GM12878 (cell line): ENCODE results near the gene APBA3.

Source experiments
- ATF2 ChIP-seq: IDR thresholded peaks from 2 replicates; pipeline ENCODE4 v1.6.1; 2012; ENCODE audit warnings: low read length, inconsistent platforms
- CREB1 ChIP-seq: IDR thresholded peaks from 2 replicates; pipeline ENCODE4 v1.6.1; 2012; ENCODE audit warnings: low read depth, mild to moderate bottlenecking, inconsistent platforms
- CTCF ChIP-seq, 3 experiments: IDR thresholded peaks in 2 of 3; conservative IDR thresholded peaks in 1 of 3; 2 replicates each; pipeline ENCODE4 v1.5.1; 2011; ENCODE audit warnings: low read depth in 3 of 3, low read length in 3 of 3, mild to moderate bottlenecking in 3 of 3, control low read depth in 2 of 3, moderate library complexity in 2 of 3, inconsistent platforms in 1 of 3, mixed read lengths in 1 of 3; ENCODE audit not compliant: control insufficient read depth in 2 of 3, insufficient read depth in 1 of 3; ENCODE audit errors: extremely low read depth in 1 of 3
- E2F4 ChIP-seq: IDR thresholded peaks from 2 replicates; pipeline ENCODE4 v1.6.1; 2012; ENCODE audit warnings: low read depth, low read length, improper control_type of control experiment
- EGR1 ChIP-seq, 2 experiments: IDR thresholded peaks; 1 replicate in 1 of 2; 2 replicates in 1 of 2; pipeline ENCODE4 v1.6.1; 2011 to 2012; ENCODE audit warnings: low read depth in 2 of 2, low read length in 2 of 2, borderline replicate concordance in 1 of 2, mild to moderate bottlenecking in 1 of 2, moderate library complexity in 1 of 2
- EP300 ChIP-seq, 2 experiments: fragments of 150-350 bp in 1 of 2; IDR thresholded peaks; 2 replicates each; pipeline ENCODE4 v1.6.1; 2011 to 2012; ENCODE audit warnings: low read depth in 2 of 2, low read length in 2 of 2, borderline replicate concordance in 1 of 2, improper control_type of control experiment in 1 of 2, inconsistent platforms in 1 of 2; ENCODE audit not compliant: control insufficient read depth in 1 of 2
- EZH2 ChIP-seq: IDR thresholded peaks from 2 replicates; pipeline ENCODE4 v1.6.1; 2012; ENCODE audit warnings: low read depth, mild to moderate bottlenecking, control low read depth, inconsistent platforms, low read length, borderline replicate concordance; ENCODE audit not compliant: control insufficient read depth
- RAD21 ChIP-seq: IDR thresholded peaks from 2 replicates; pipeline ENCODE4 v1.6.1; 2011; ENCODE audit warnings: mild to moderate bottlenecking, low read depth, low read length, moderate library complexity; ENCODE audit not compliant: insufficient read depth
- RCOR1 ChIP-seq: conservative IDR thresholded peaks from 2 replicates; pipeline ENCODE4 v1.6.1; 2012; ENCODE audit warnings: low read depth, low read length, improper control_type of control experiment
- RFX5 ChIP-seq: IDR thresholded peaks from 2 replicates; pipeline ENCODE4 v1.6.1; 2011; ENCODE audit warnings: low read depth, low read length, improper control_type of control experiment
- TCF12 ChIP-seq: IDR thresholded peaks from 2 replicates; pipeline ENCODE4 v1.6.1; 2011; ENCODE audit warnings: low read depth, mild to moderate bottlenecking, low read length
- YBX1 ChIP-seq: fragments of 450-650 bp; IDR thresholded peaks from 2 replicates; pipeline ENCODE4 v1.6.1; 2016; ENCODE audit warnings: antibody characterized with exemption
- ZNF622 ChIP-seq: fragments of 450-650 bp; IDR thresholded peaks from 2 replicates; pipeline ENCODE4 v1.6.1; 2017; ENCODE audit warnings: mild to moderate bottlenecking, inconsistent platforms
- ZSCAN29 ChIP-seq: fragments of 450-650 bp; IDR thresholded peaks from 2 replicates; pipeline ENCODE4 v1.6.1; 2017; ENCODE audit warnings: mild to moderate bottlenecking, moderate library complexity

DNA sequence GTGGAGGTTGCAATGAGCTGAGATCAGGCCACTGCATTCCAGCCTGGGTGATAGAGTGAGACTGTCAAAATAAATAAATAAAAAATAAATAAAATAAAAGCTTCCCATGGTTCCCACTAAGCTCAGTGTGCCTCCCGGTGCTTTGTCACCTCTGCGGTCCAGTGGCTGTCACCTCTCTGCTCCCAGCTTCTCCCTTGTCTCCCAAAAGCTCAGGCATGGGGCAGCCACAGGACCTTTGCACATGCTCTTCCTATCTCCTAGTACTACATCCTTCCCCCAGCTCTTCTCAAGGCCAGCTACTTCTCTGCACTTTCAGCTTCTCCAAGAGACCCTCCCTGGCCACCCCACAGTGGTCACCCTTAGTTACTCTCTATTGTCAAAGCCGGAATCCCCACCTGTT is 32.3 kb upstream of the APBA3 start:
- TF ChIP-seq CTCF (IDR thresholded peaks at IDR 0.05 in 2 of 3, conservative IDR thresholded peaks at IDR 0.05 in 1 of 3; ENCODE audit: control insufficient read depth in 2 of 3, extremely low read depth in 1 of 3, insufficient read depth in 1 of 3, low read depth in 3 of 3, low read length in 3 of 3) (no peak), EGR1 (IDR thresholded peaks at IDR 0.05; ENCODE audit: borderline replicate concordance in 1 of 2, low read depth in 2 of 2, low read length in 2 of 2) (no peak), ATF2 (no peak), CREB1 (no peak), EZH2 (no peak), TCF12 (no peak), RFX5 (no peak), ZNF622 (no peak), RCOR1 (no peak), EP300 (IDR thresholded peaks at IDR 0.05; ENCODE audit: borderline replicate concordance in 1 of 2, control insufficient read depth in 1 of 2, low read depth in 2 of 2, low read length in 2 of 2) (no peak), E2F4 (no peak), RAD21 (no peak), ZSCAN29 (no peak), YBX1 (no peak)
